ENCODE measurements around the gene LGI1.

Gene LGI1

DNA sequence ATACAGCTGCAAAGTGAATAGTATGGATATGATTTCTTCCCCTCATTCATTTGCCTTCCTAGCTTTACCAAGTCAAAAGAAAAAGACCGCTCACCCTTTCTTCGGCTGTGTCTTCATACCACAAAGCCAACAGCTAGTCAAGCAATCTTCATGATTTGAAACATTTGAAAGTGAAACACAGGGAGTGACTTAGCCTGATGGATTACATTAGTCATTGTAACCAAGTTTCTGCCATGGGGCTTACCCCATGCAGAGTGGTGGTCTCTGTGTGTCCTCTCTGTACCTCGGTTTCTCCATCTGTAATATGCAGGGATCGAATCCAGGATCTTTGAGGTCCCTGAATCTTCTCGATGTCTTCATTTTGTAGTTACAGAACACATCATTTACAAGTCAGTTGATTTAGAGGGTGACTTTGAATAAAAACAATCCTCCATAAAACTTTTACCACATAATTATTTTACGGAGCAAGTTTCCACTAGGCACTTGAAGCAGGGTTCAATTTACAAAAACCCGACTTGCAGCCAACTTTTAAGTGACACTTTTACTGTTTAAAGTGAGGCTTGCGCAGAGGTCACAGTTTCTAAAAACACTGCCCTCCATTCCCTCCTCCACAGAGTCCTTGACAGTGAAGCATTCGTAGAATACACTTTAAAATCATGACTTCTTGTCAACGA, 2.2 kb upstream of the LGI1 start:
- DNase-seq (ENCODE audit: low spot score), result no peak

GRCh38 chr10:93756118-93756517, 1.6 kb upstream of the LGI1 start:
- DNase-seq (ENCODE audit: low spot score), result no peak

- DNase-seq (ENCODE audit: low spot score), result peak; percentile 30
Observed at GRCh38 chr10:93757136-93757535, 600 bp upstream of the LGI1 start.

DNA sequence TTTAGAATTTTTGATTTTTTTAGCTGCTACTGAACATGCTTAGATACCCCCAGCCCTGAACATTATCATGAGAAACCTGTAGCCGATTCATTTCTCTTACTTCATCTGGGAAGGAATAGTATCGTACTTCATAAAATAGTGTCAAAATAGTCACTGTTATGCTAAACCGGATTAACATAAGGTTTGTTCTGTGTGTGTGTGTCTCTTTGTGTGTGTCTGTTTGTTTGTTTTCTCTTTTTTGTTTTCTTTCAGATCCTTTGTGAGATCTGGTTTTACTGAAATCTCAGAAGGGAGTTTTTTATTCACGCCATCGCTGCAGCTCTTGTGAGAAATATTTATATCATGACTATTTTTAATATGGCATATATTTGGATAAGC, 761 bp downstream of the LGI1 start:
- no peak for DNase-seq (ENCODE audit: low spot score)

GRCh38 chr10:93758891-93759410, 1.2 kb downstream of the LGI1 start:
- no peak for DNase-seq (ENCODE audit: low spot score)

- DNase-seq (ENCODE audit: low spot score), result no peak
Observed at GRCh38 chr10:93760490-93760889, 2.8 kb downstream of the LGI1 start.

- no peak for DNase-seq (ENCODE audit: low spot score)
Observed at GRCh38 chr10:93762979-93763391, 5.2 kb downstream of the LGI1 start.

DNA sequence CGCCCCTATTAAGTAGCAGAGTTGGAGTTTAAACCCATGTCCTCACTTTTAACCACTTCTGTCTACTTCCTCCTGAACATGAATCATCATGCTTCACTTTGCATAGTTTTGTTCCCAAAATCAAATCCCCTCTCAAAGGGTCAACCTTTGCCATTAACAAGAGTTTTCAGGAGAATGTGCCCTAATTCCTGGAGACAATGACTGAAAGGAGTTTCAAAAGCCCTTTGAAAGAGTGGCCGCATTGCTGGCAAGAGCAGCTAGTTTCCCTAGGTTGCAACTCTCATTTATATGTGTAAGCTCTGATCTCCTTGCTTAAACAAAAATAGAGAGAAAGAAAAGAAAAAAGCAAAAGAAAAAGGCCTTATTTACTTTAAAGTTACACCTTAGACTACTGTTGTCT, 9.2 kb downstream of the LGI1 start:
- DNase-seq (ENCODE audit: low spot score), result no peak

DNA sequence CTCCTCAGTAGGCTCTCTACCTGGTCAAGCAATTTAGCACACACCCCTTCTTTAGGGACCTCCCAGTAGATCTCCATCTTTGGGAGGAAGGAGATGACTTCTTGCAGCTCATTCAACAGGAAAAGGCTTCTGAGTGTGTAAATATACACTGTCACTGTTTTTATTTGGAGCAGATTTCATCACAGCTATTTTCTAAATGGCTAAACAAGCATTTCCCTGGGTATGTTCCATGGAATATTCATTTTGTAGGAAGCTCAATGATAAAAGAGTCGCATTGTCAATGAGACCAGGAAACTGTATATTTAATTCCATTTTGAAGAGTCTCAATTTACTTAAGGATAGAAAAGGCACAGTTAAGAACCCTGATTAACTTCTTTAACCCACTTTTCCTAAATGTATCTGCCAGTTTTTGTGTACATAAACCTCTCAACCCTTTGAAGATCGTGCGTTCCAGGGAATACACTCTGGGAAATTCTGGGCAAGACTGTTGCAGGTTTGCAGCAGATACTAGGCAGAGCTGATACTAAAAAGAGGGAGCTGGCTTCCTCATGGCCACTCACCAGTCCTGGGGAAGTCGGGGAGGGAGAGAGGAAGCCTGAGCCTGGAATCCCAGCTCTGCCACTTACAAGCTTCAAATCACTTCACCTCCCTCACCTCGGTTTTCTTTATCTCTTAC, 10.1 kb downstream of the LGI1 start:
- DNase-seq (ENCODE audit: low spot score), result no peak

- no peak for DNase-seq (ENCODE audit: low spot score)
Observed at GRCh38 chr10:93768892-93769291, 11.2 kb downstream of the LGI1 start.

DNA sequence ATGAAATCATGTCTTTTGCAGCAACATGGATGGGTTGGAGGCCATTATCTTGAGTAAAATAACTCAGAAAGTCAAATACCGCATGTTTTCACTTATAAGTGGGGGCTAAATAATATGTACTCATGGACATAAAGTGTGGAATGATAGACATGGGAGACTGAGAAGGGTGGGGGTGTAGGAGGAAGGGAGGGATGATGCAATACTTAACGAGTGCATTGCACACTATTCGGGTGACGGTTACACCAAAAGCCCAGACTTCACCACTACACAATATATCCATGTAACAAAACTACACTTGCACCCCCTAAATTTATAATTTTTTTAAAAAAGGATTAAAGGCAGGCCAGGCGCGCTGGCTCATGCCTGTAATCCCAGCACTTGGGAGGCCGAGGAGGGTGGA, 13.6 kb downstream of the LGI1 start:
- DNase-seq (ENCODE audit: low spot score), result no peak

GRCh38 chr10:93773120-93773519, 15.4 kb downstream of the LGI1 start:
- DNase-seq (ENCODE audit: low spot score), result no peak

DNA sequence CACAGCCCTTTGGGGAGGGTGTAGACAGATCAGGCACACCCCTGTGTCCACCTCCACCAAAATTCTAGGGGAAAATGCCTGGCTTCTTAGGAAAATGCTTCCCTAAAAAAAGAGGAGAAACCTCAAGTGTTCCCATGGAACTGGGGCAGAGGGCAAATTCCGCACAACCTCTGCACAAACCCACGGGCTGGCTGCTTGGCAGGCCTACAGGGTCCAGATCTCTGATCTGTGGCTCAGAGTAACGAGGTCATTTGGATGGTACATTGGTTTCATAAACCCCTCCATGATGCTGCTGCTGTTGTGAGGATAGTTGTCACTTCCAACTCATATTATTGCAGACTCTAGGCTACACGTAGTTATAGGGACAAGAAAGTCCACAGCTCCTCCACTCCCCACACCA, 16.0 kb downstream of the LGI1 start:
- DNase-seq (ENCODE audit: low spot score), result no peak

- no peak for DNase-seq (ENCODE audit: low spot score)
Observed at GRCh38 chr10:93775356-93775755, 17.6 kb downstream of the LGI1 start.

DNA sequence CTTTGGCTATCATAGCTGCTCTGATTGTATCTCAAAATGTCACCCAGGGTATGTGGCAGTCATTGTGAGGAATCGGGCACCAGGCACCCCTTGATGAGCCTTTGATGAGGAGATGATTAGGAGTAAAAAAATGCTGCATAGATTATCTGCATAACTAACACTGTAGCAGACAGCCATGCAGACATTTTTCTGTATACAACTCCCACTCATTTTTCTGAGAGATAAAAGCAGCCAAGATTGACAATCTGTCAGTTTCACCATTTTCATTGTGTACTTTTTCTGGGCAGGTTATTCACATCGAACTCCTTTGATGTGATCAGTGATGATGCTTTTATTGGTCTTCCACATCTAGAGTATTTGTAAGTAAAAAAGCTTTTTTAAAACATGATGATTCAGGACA, 19.4 kb downstream of the LGI1 start:
- DNase-seq (ENCODE audit: low spot score), result no peak

- DNase-seq (ENCODE audit: low spot score), result no peak
Observed at GRCh38 chr10:93784059-93784458, 26.3 kb downstream of the LGI1 start.

GRCh38 chr10:93788413-93789208, 30.9 kb downstream of the LGI1 start:
- no peak for DNase-seq (ENCODE audit: low spot score)

DNA sequence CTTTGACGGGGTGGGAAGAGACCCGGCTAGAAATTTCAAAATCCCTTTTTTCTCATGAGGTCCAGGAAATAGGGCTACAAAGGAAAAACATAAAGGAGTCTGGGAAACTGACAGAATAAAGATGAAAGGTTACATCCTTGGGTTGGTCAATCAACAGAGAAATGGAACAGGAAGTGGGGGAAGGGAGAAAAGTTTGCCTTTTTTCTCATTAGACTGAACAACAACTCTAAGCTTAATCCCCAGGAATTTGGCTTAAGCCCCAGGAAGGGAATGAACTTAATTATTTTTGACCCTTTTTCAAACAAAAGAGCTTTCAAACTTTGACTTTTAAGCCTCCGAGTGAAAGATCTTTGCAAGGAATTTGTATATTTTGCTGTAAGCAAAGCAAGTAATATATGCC, 32.7 kb downstream of the LGI1 start:
- no peak for DNase-seq (ENCODE audit: low spot score)

DNA sequence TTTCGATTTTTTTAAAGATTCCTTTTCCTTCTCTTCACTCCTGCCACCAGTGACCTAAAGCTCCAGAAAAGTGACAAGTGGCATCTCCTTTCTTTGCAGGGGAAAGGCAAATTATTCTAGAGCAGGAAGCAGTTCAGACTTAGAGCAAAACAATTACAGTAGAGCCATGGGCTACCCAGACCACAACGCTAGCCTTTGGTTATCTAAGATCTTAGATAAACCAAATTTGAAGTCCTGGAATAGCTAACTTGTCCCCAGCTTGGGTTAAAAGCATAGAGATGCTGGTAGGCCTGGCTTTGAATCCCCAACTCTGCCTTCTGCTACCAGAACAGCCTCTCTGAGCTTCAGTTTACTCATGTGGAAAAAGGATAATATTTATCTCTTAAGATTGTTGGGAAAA, 38.4 kb downstream of the LGI1 start:
- no peak for DNase-seq (ENCODE audit: low spot score)

- no peak for DNase-seq (ENCODE audit: low spot score)
Observed at GRCh38 chr10:93797825-93798224, 40.1 kb downstream of the LGI1 start.

GRCh38 chr10:93799155-93799708, 41.5 kb downstream of the LGI1 start:
- no peak for DNase-seq (ENCODE audit: low spot score)

DNA sequence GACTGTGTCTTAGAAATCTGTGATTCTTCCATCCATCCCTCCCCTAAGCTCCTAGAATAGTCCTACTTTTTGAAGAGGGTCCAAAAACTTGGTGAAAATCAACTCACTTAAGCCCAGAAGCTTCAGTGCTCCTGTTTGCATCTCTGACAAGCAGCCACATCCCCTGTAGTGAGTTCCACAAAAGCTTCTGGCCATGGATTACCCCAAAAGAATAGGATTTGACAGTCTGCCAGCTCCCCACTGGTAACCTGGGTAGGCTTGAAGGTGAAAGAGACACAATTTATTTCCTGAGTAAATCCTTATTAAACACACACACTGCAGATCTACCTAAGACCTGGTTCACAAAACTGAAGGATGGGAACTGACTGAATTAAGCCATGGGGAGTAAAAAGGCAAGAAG, 46.5 kb downstream of the LGI1 start:
- no peak for DNase-seq (ENCODE audit: low spot score)

GRCh38 chr10:93806903-93807302, 49.2 kb downstream of the LGI1 start:
- DNase-seq (ENCODE audit: low spot score), result no peak

All from kidney tubule cell (primary cell).